MCF 10A (cell line): ENCODE results near the gene FAAH. TPM values are rescaled to one million over a fixed set of nuclear protein-coding genes. Genes with fewer than 3 reads are reported as not detected.

Source experiments
- BruUV-seq: library from RNA; stranded (reverse); fragments of 400-500 nt; replicated peaks from 2 replicates; lab custom pipeline; 2021; lab: Mats Ljungman, UMichigan
- CTCF ChIA-PET: fragments of 300-600 bp; sonication (Branson Sonifier 250); formaldehyde crosslinking; extraction: SDS; loops from one replicate; lab custom pipeline; 2021; ENCODE audit warnings: antibody characterized with exemption, inconsistent platforms; lab: Yijun Ruan, JAX
- POLR2A ChIA-PET: fragments of 300-600, 350-650 bp; sonication (Branson Sonifier 250); formaldehyde crosslinking; extraction: SDS; loops from one replicate; lab custom pipeline; 2020; ENCODE audit warnings: antibody characterized with exemption, inconsistent platforms; lab: Yijun Ruan, JAX
- DNase-seq: peaks from one replicate; pipeline ENCODE4 v3.0.0-alpha.2; 2018; ENCODE audit not compliant: unreplicated experiment
- H3K27ac Mint-ChIP-seq: one replicate; pipeline ENCODE4 v1.8.0; 2022; ENCODE audit warnings: mild to moderate bottlenecking, low read depth, mixed read lengths; ENCODE audit not compliant: unreplicated experiment
- H3K27me3 Mint-ChIP-seq: one replicate; pipeline ENCODE4 v1.8.0; 2022; ENCODE audit warnings: mixed read lengths; ENCODE audit not compliant: insufficient read depth, unreplicated experiment
- H3K36me3 Mint-ChIP-seq: one replicate; pipeline ENCODE4 v1.8.0; 2022; ENCODE audit warnings: mild to moderate bottlenecking, moderate library complexity, mixed read lengths; ENCODE audit not compliant: insufficient read depth, unreplicated experiment
- H3K4me1 Mint-ChIP-seq: one replicate; pipeline ENCODE4 v1.8.0; 2022; ENCODE audit warnings: mixed read lengths; ENCODE audit not compliant: insufficient read depth, unreplicated experiment
- H3K4me3 Mint-ChIP-seq: one replicate; pipeline ENCODE4 v1.8.0; 2022; ENCODE audit warnings: mild to moderate bottlenecking, moderate library complexity, mixed read lengths; ENCODE audit not compliant: unreplicated experiment
- H3K9me3 Mint-ChIP-seq: one replicate; pipeline ENCODE4 v1.8.0; 2022; ENCODE audit warnings: mixed read lengths; ENCODE audit not compliant: unreplicated experiment
- intact Hi-C: fragments of 100-400 bp; cut with micrococcal nuclease; formaldehyde crosslinking; loops from 2 replicates; pipeline ENCODE4 v1.14.1; 2022
- total RNA-seq: library from RNA; stranded (reverse); gene quantifications from 2 replicates; pipeline ENCODE4 v1.2.3, GENCODE V29; 2022
- TF ChIP-seq, protein P1 (sequence below): fragments of 200-600 bp; IDR thresholded peaks from one replicate; pipeline ENCODE4 v1.8.0; 2022; ENCODE audit warnings: antibody characterized with exemption, mild to moderate bottlenecking; ENCODE audit not compliant: unreplicated experiment

The FAAH gene
- total RNA-seq, 1 experiment from 2014 or later = 19.3 TPM

DNA sequence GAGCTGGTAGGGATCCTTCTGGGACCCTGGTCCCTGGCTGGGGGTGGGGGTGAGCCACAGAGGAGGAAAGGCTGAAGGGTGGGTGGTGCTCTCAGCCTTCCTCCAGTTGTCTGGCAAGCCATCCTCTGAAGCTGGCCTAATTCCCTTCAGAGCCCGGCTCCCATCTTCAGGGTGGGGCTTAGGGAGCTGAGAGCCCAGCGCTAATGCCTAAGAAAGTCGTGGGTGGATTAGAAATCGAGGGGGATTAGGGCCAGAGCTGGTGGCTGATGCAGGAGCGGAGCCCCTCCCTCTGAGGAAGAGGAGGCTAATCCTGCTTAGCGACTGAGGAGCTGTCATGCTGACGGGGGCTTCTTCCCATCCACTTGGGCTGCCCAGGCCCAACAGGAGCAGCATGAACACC is 64.7 kb downstream of the FAAH start:
- no peak for DNase-seq
- peaks cover 48% of the 10 kb centered on the region for H3K27me3 Mint-ChIP-seq
- ChIA-PET CTCF (interaction anchor here (0.5 to 7.0 kb wide), 5 partner anchors 12 to 146 kb away, joined by 4 to 41 read pairs (median 4); no protein-coding TSS in a partner anchor), POLR2A (no interaction called here)
- no peaks in the 10 kb centered on the region for H3K9me3 Mint-ChIP-seq
- no TSS peak for BruUV-seq
- intact Hi-C loops = no loop called here
- H3K4me3 Mint-ChIP-seq = no peak overlapping the region
- TF ChIP-seq, protein P1, sequence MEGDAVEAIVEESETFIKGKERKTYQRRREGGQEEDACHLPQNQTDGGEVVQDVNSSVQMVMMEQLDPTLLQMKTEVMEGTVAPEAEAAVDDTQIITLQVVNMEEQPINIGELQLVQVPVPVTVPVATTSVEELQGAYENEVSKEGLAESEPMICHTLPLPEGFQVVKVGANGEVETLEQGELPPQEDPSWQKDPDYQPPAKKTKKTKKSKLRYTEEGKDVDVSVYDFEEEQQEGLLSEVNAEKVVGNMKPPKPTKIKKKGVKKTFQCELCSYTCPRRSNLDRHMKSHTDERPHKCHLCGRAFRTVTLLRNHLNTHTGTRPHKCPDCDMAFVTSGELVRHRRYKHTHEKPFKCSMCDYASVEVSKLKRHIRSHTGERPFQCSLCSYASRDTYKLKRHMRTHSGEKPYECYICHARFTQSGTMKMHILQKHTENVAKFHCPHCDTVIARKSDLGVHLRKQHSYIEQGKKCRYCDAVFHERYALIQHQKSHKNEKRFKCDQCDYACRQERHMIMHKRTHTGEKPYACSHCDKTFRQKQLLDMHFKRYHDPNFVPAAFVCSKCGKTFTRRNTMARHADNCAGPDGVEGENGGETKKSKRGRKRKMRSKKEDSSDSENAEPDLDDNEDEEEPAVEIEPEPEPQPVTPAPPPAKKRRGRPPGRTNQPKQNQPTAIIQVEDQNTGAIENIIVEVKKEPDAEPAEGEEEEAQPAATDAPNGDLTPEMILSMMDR = no peak
- peaks cover 9% of the 10 kb centered on the region for H3K4me1 Mint-ChIP-seq
- no peaks in the 10 kb centered on the region for H3K36me3 Mint-ChIP-seq
- H3K27ac Mint-ChIP-seq = no peak overlapping the region

DNA sequence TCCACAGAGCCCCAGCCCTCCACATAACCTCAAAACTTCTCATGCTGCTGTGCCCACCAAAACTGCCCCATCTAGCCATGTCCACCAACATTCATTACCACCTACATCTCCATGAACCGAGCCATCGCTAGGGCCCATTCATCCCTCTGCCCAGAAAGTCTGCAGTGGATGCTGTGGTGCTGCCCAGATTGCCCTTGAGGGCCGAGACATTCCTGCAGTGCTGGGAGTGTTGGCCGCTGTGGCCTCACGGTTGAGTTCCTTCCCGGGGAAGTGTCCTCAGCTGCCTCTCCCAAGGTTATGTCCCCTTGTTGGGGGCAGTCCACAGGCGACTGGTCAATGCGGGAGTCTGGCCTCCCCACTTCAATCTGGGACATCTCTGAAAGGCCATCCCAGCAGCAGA is 65.2 kb downstream of the FAAH start:
- CTCF ChIA-PET = interaction anchor here (0.6 to 7.0 kb wide), 4 partner anchors 13 to 69 kb away, joined by 3 to 41 read pairs (median 4); no protein-coding TSS in a partner anchor
- POLR2A ChIA-PET = no interaction called here
- Mint-ChIP-seq H3K27me3 (peaks cover 43% of the 10 kb centered on the region), H3K36me3 (no peaks in the 10 kb centered on the region), H3K9me3 (no peaks in the 10 kb centered on the region), H3K27ac (no peak overlapping the region), H3K4me1 (peaks cover 9% of the 10 kb centered on the region), H3K4me3 (no peak overlapping the region)
- TF ChIP-seq, protein P1 = no peak
- DNase-seq = no peak
- no TSS peak for BruUV-seq
- intact Hi-C loops = no loop called here

DNA sequence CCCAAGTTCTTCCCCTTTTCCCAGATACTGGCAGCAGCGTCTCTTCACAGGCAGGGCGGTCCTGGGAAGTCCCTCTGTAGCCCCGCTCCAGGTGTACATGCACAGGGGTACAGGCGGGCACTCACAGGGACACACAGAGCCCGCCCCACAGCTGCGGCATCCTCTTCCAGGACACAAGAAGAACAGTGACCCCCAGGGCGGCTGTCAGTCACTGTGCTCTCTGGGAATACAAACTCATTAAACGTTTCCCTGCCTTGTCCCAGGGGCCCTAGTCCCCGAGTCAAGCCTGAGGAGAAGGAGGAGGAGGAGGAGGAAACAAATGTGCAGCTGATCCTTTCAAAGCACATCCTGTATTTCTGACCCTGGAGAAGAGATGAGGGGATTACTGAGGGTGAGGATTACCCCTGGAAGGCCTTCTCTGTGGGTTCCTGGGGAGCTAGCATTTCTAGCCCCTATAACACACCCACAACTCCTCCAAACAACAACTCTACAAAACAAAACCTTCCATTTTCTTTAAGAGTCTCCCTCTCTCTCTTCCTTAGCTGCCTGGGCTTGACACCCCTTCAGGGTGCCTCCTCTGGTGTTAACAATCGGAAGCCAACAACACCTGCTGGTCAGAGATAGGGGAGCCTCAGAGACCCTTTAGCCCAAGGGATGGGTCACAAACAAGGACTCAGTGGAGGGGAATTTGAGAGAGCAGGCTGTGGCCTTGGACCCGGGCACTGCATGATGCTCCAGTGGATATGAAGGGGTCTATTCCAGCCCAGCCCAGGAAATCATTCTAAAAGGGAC is 67.1 kb downstream of the FAAH start:
- Mint-ChIP-seq H3K4me1 (peaks cover 9% of the 10 kb centered on the region), H3K9me3 (no peaks in the 10 kb centered on the region), H3K4me3 (no peak overlapping the region), H3K27me3 (peaks cover 35% of the 10 kb centered on the region), H3K36me3 (no peaks in the 10 kb centered on the region), H3K27ac (no peak overlapping the region)
- ChIA-PET POLR2A (no interaction called here), CTCF (interaction anchor here (1.5 to 7.0 kb wide), 2 partner anchors 12 to 15 kb away, joined by 3 to 41 read pairs; no protein-coding TSS in a partner anchor)
- TF ChIP-seq, protein P1 = no peak
- BruUV-seq = no TSS peak
- intact Hi-C loops = no loop called here
- DNase-seq = no peak

DNA sequence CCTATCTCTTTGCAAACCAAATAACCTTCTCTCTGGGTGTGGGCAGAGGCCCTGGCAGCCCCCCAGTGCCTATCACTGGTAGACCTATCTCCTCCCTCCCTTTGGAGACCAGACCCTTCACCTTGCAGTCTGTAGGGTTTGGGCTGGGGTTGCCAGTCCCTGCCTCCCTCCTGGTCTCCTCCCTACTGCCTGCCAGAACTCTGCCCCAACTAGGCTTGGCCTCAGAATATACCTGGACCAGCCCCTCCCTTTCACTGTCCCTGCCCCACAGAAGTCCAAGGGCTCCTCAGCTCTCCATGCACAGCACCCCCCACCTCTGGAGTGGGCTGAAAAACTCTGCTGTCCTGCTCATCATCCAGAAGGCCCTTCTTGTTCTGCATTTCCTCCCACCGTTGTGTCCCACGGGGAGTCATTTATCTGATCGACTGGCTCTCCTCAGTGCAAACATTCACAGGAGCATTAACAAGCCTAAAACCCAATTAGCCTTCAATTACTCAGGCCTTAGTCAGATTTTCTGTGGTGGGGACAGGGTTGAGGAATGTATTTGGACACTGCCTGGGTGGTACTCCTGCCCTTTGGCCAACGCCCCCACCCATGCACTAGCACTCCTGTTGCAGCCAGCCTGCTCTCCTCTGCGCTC is 67.8 kb downstream of the FAAH start:
- Mint-ChIP-seq H3K4me3 (no peak overlapping the region), H3K27ac (no peak overlapping the region), H3K9me3 (no peaks in the 10 kb centered on the region), H3K36me3 (no peaks in the 10 kb centered on the region), H3K4me1 (peaks cover 9% of the 10 kb centered on the region), H3K27me3 (peaks cover 35% of the 10 kb centered on the region)
- intact Hi-C loops = no loop called here
- TF ChIP-seq, protein P1 = no peak
- no peak for DNase-seq
- ChIA-PET CTCF (interaction anchor here (1.5 to 7.0 kb wide), 2 partner anchors 13 to 16 kb away, joined by 3 to 41 read pairs; no protein-coding TSS in a partner anchor), POLR2A (no interaction called here)
- BruUV-seq = no TSS peak
